ENCODE results near the gene MIF. TPM values are rescaled to one million over a fixed set of nuclear protein-coding genes. Genes with fewer than 3 reads are reported as not detected.
A peak's percentile ranks its signal among the peaks of the same experiment; 100 is the strongest.
"Not testable (repeated sequence)": the region's sequence is repeated elsewhere in the genome, so short reads cannot be mapped to it uniquely, and the experiment has no call there.

MIF gene
- 74.0 TPM for total RNA-seq

- peak; percentile 97 for DNase-seq
Measured at GRCh38 chr22:23893945-23894709, at the start of gene MIF. MIF (plus strand) TSS chr22:23894383; CDS start chr22:23894475, 92 bp downstream.

- no peak for DNase-seq
Measured at GRCh38 chr22:23844739-23845202, 49.4 kb upstream of the MIF start.

GRCh38 chr22:23845265-23846080, 48.7 kb upstream of the MIF start:
- no peak for DNase-seq

GRCh38 chr22:23846081-23846469, 48.1 kb upstream of the MIF start:
- no peak for DNase-seq

- DNase-seq = no peak
Measured at GRCh38 chr22:23847310-23847920, 46.8 kb upstream of the MIF start.

- no peak for DNase-seq
Measured at GRCh38 chr22:23847991-23848864, 46.0 kb upstream of the MIF start.

GRCh38 chr22:23849009-23850006, 44.9 kb upstream of the MIF start:
- peak; percentile 86 for DNase-seq

- no peak for DNase-seq
Measured at GRCh38 chr22:23850136-23850611, 44.0 kb upstream of the MIF start.

GRCh38 chr22:23856721-23857605, 37.2 kb upstream of the MIF start:
- DNase-seq = peak; percentile 42

- DNase-seq = peak; percentile 99
Measured at GRCh38 chr22:23857606-23858483, 36.3 kb upstream of the MIF start, which contains the start of gene SLC2A11. SLC2A11 (plus strand) TSS chr22:23857875; CDS start chr22:23858000, 125 bp downstream.

- DNase-seq = no peak
Measured at GRCh38 chr22:23858484-23858815, 35.7 kb upstream of the MIF start.

- no peak for DNase-seq
Measured at GRCh38 chr22:23859201-23859600, 35.0 kb upstream of the MIF start.

GRCh38 chr22:23860187-23860586, 34.0 kb upstream of the MIF start:
- not testable (repeated sequence) for DNase-seq

- DNase-seq = peak; percentile 47
Measured at GRCh38 chr22:23862103-23862502, 32.1 kb upstream of the MIF start.

- DNase-seq = not testable (repeated sequence)
Measured at GRCh38 chr22:23864499-23865154, 29.6 kb upstream of the MIF start.

GRCh38 chr22:23868580-23868979, 25.6 kb upstream of the MIF start:
- no peak for DNase-seq

- no peak for DNase-seq
Measured at GRCh38 chr22:23874871-23875270, 19.3 kb upstream of the MIF start.

- no peak for DNase-seq
Measured at GRCh38 chr22:23875801-23876200, 18.4 kb upstream of the MIF start.

Measured in tongue (tissue), 2 donors.